ENCODE measurements around the gene CXXC5.

Gene CXXC5

DNA sequence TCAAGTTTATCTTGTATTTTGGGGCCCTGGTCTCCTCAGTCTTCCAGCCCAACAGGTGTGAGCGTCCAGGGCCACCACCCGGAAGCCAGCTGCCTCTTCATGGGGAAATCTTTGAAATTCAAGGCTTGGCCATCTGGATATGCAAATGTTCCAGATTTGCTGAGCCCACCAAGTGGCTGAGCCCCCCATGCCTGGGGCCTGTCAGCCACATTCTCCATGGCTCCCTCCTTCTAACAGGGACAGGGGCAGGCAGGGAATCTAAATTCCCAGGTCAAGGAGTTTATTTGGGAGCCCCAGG lies 14.2 kb upstream of the CXXC5 start:
- WGBS (ENCODE audit: insufficient coverage), result 100% methylated on average over 2 of the region's 2 CpGs
- H3K27ac ChIP-seq (ENCODE audit: insufficient read depth in 1 of 2, low read depth in 1 of 2, low read length in 2 of 2, poor library complexity in 1 of 2, severe bottlenecking in 2 of 2), result no peak overlapping the region
- H3K27me3 ChIP-seq (replicated peaks in 2 of 5; ENCODE audit: control insufficient read depth in 4 of 5, insufficient read depth in 5 of 5, low read length in 4 of 5), result no peaks in the 10 kb centered on the region
- no peak overlapping the region for H3K4me3 ChIP-seq (ENCODE audit: control insufficient read depth in 1 of 7, extremely low read depth in 1 of 7, insufficient read depth in 4 of 7, low read depth in 2 of 7, low read length in 6 of 7)
- H3K9me3 ChIP-seq (ENCODE audit: control extremely low read depth in 1 of 5, control insufficient read depth in 4 of 5, insufficient read depth in 2 of 5, low read depth in 1 of 5, low read length in 4 of 5), result no peaks in the 10 kb centered on the region
- CTCF ChIA-PET, result interaction anchor here (0.5 to 13.9 kb wide), 38 partner anchors 8 to 482 kb away, joined by 3 to 232 read pairs (median 7); partner anchors contain the start of gene CXXC5
- POLR2A ChIA-PET, result interaction anchor here (1.2 to 1.6 kb wide), 2 partner anchors 56 to 131 kb away, joined by 4 to 6 read pairs; no protein-coding TSS in a partner anchor
- peaks cover 9 to 54% (median 42%) of the 10 kb centered on the region in 4 experiments for H3K4me1 ChIP-seq (ENCODE audit: control extremely low read depth in 1 of 4, control insufficient read depth in 4 of 4, insufficient read depth in 4 of 4, low read length in 3 of 4)
- H3K36me3 ChIP-seq (ENCODE audit: control insufficient read depth in 4 of 4, insufficient read depth in 4 of 4, low read length in 3 of 4), result peaks cover 5 to 18% (median 9%) of the 10 kb centered on the region in 4 experiments
- DNase-seq, result no peak

DNA sequence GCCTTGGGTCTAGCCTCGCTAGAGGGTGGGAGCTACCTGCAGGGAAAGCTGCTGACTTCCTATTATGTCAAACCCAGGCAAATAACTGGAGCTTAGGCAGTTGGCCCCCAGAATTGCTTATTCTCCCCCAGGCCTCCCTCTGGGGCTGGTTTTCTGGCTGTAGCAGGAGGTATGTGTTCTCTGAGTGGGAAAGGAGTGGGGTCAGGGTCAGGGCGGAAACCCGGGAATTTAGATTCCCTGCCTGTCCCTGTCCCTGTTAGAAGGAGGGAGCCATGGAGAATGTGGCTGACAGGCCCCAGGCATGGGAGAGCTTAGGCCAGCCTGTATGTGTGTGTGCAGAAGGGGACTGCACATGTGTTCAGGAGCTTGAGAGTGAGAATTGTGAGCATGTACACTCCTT lies 13.6 kb upstream of the CXXC5 start:
- Histone ChIP-seq H3K4me3 (ENCODE audit: control insufficient read depth in 1 of 7, extremely low read depth in 1 of 7, insufficient read depth in 4 of 7, low read depth in 2 of 7, low read length in 6 of 7) (no peak overlapping the region), H3K27ac (ENCODE audit: insufficient read depth in 1 of 2, low read depth in 1 of 2, low read length in 2 of 2, poor library complexity in 1 of 2, severe bottlenecking in 2 of 2) (no peak overlapping the region), H3K27me3 (replicated peaks in 2 of 5; ENCODE audit: control insufficient read depth in 4 of 5, insufficient read depth in 5 of 5, low read length in 4 of 5) (no peaks in the 10 kb centered on the region), H3K36me3 (ENCODE audit: control insufficient read depth in 4 of 4, insufficient read depth in 4 of 4, low read length in 3 of 4) (peaks cover 1 to 12% (median 5%) of the 10 kb centered on the region in 4 experiments), H3K4me1 (ENCODE audit: control extremely low read depth in 1 of 4, control insufficient read depth in 4 of 4, insufficient read depth in 4 of 4, low read length in 3 of 4) (peaks cover 9 to 60% (median 47%) of the 10 kb centered on the region in 4 experiments), H3K9me3 (ENCODE audit: control extremely low read depth in 1 of 5, control insufficient read depth in 4 of 5, insufficient read depth in 2 of 5, low read depth in 1 of 5, low read length in 4 of 5) (no peaks in the 10 kb centered on the region)
- ChIA-PET CTCF (interaction anchor here (0.6 to 13.9 kb wide), 35 partner anchors 9 to 334 kb away, joined by 3 to 232 read pairs (median 7); partner anchors contain the start of gene CXXC5), POLR2A (interaction anchor here (4.9 kb wide), 1 partner anchor 14 kb away, joined by 83 read pairs; the partner anchor contains the start of gene CXXC5)
- no peak for DNase-seq
- WGBS (ENCODE audit: insufficient coverage), result 97% methylated on average over 3 of the region's 3 CpGs

DNA sequence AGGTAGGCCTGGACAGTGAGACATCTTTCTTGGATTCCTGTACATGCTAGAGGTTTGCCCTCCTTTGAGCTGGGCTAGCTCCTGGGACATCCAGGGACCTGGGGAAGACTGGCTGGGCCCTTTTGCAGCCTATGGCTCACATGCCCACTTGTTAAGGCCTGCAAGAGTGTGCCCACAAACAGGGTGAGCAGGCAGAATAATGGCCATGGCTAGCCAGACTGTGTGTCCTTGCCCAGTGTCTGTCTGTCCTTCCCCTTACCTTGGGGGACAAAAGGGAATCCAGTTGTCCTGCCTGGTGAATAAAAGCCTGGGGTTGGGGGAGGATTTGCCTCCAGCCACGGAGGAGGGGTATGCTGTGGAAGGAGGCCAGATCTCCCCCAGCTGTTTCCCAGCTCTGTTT lies 13.0 kb upstream of the CXXC5 start:
- POLR2A ChIA-PET, result interaction anchor here (0.6 to 4.9 kb wide), 10 partner anchors 13 to 112 kb away, joined by 3 to 83 read pairs (median 6); partner anchors contain the start of gene CXXC5
- Histone ChIP-seq H3K4me3 (ENCODE audit: control insufficient read depth in 1 of 7, extremely low read depth in 1 of 7, insufficient read depth in 4 of 7, low read depth in 2 of 7, low read length in 6 of 7) (no peak overlapping the region), H3K4me1 (ENCODE audit: control extremely low read depth in 1 of 4, control insufficient read depth in 4 of 4, insufficient read depth in 4 of 4, low read length in 3 of 4) (peaks cover 9 to 66% (median 51%) of the 10 kb centered on the region in 4 experiments)

DNA sequence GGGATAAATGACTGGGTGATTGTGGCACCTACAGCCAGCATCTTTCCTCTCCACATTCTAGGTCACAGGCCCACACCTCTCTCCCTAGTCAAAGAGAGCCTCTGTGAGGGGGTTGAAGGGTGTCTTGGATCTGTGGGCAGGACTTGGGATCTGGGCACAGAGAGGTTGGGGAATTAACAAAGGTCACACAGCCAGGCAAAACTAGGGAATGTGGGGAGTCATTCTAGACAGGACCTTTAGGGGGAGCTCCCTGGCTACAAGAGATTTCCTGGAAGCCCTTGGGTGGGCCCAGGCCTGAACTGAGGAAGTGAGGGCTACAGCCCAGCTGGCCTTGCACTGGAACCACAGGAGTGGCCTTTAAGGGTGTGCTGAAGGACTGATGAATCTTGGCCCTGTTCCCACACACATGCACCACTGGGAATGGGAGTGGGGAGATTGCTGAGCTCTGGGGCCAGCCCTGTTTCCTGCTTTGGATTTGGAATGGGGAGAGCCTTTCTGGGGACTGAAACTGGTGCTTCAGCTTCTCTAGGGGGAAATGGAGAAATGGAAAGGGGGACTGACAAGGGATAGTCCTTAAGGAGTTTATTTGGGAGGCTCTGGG lies 12.4 kb upstream of the CXXC5 start:
- peak; percentile 62 to 79 (median 72) for DNase-seq
- Histone ChIP-seq H3K4me1 (ENCODE audit: control extremely low read depth in 1 of 4, control insufficient read depth in 4 of 4, insufficient read depth in 4 of 4, low read length in 3 of 4) (peaks cover 9 to 68% (median 51%) of the 10 kb centered on the region in 4 experiments), H3K27me3 (replicated peaks in 2 of 5; ENCODE audit: control insufficient read depth in 4 of 5, insufficient read depth in 5 of 5, low read length in 4 of 5) (no peaks in the 10 kb centered on the region), H3K4me3 (ENCODE audit: control insufficient read depth in 1 of 7, extremely low read depth in 1 of 7, insufficient read depth in 4 of 7, low read depth in 2 of 7, low read length in 6 of 7) (peak overlapping the region in 2 of 7 experiments; percentile 19 to 39), H3K27ac (ENCODE audit: insufficient read depth in 1 of 2, low read depth in 1 of 2, low read length in 2 of 2, poor library complexity in 1 of 2, severe bottlenecking in 2 of 2) (peak overlapping the region in 1 of 2 experiments; percentile 75), H3K9me3 (ENCODE audit: control extremely low read depth in 1 of 5, control insufficient read depth in 4 of 5, insufficient read depth in 2 of 5, low read depth in 1 of 5, low read length in 4 of 5) (no peaks in the 10 kb centered on the region), H3K36me3 (ENCODE audit: control insufficient read depth in 4 of 4, insufficient read depth in 4 of 4, low read length in 3 of 4) (peaks cover 0 to 8% (median 3%) of the 10 kb centered on the region in 4 experiments)
- ChIA-PET CTCF (interaction anchor here (1.0 to 13.9 kb wide), 19 partner anchors 10 to 132 kb away, joined by 3 to 232 read pairs (median 17); partner anchors contain the start of gene CXXC5), POLR2A (interaction anchor here (0.6 to 4.9 kb wide), 11 partner anchors 13 to 111 kb away, joined by 3 to 83 read pairs (median 5); partner anchors contain the start of gene CXXC5)

More for the DNA sequence above, 13.0 kb upstream of the CXXC5 start:
- Histone ChIP-seq H3K27me3 (replicated peaks in 2 of 5; ENCODE audit: control insufficient read depth in 4 of 5, insufficient read depth in 5 of 5, low read length in 4 of 5) (no peaks in the 10 kb centered on the region), H3K9me3 (ENCODE audit: control extremely low read depth in 1 of 5, control insufficient read depth in 4 of 5, insufficient read depth in 2 of 5, low read depth in 1 of 5, low read length in 4 of 5) (no peaks in the 10 kb centered on the region), H3K27ac (ENCODE audit: insufficient read depth in 1 of 2, low read depth in 1 of 2, low read length in 2 of 2, poor library complexity in 1 of 2, severe bottlenecking in 2 of 2) (no peak overlapping the region), H3K36me3 (ENCODE audit: control insufficient read depth in 4 of 4, insufficient read depth in 4 of 4, low read length in 3 of 4) (peaks cover 0 to 8% (median 2%) of the 10 kb centered on the region in 4 experiments)
- 60% methylated on average over 1 of the region's 1 CpG for WGBS (ENCODE audit: insufficient coverage)
- CTCF ChIA-PET, result interaction anchor here (0.6 to 13.9 kb wide), 25 partner anchors 9 to 331 kb away, joined by 3 to 232 read pairs (median 12); partner anchors contain the start of gene CXXC5
- no peak for DNase-seq

DNA sequence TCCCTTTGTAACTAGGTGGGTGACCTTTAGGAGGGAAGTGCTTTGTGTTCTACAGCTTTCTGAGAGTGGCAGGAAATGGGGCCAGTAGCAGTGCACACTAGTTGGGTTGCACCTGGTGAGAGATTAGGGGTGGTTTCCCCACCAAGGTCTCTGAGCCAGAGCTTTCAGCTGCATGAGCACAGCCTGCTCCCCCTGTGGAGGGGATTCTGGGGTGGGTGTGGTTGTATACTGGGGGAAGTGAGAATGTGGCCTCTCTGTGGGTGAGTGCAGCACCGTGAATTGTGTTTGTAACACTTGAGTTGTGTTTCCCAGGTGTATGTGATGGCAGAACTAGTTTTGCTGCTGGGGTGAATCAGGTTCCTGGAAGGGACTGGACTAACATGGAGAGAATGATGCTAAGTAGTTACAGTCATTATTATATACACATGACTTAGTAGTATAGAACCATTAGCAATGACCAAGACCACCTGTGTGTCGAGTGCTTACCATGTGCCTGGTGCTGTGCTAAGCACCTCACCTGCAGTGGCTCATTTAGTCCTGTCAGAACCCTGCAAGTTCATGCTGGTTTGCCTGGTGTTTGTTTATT lies 11.8 kb upstream of the CXXC5 start:
- Histone ChIP-seq H3K36me3 (ENCODE audit: control insufficient read depth in 4 of 4, insufficient read depth in 4 of 4, low read length in 3 of 4) (peaks cover 0 to 8% (median 3%) of the 10 kb centered on the region in 4 experiments), H3K27ac (ENCODE audit: insufficient read depth in 1 of 2, low read depth in 1 of 2, low read length in 2 of 2, poor library complexity in 1 of 2, severe bottlenecking in 2 of 2) (peak overlapping the region in 1 of 2 experiments; percentile 75), H3K9me3 (ENCODE audit: control extremely low read depth in 1 of 5, control insufficient read depth in 4 of 5, insufficient read depth in 2 of 5, low read depth in 1 of 5, low read length in 4 of 5) (no peaks in the 10 kb centered on the region), H3K27me3 (replicated peaks in 2 of 5; ENCODE audit: control insufficient read depth in 4 of 5, insufficient read depth in 5 of 5, low read length in 4 of 5) (no peaks in the 10 kb centered on the region), H3K4me3 (ENCODE audit: control insufficient read depth in 1 of 7, extremely low read depth in 1 of 7, insufficient read depth in 4 of 7, low read depth in 2 of 7, low read length in 6 of 7) (peak overlapping the region in 5 of 7 experiments; percentile 19 to 80 (median 64)), H3K4me1 (ENCODE audit: control extremely low read depth in 1 of 4, control insufficient read depth in 4 of 4, insufficient read depth in 4 of 4, low read length in 3 of 4) (peaks cover 9 to 68% (median 51%) of the 10 kb centered on the region in 4 experiments)
- DNase-seq, result peak; percentile 63 to 94 (median 93)
- 86% methylated on average over 1 of the region's 2 CpGs for WGBS (ENCODE audit: insufficient coverage)
- ChIA-PET CTCF (interaction anchor here (1.0 to 13.9 kb wide), 17 partner anchors 10 to 132 kb away, joined by 3 to 232 read pairs (median 30); partner anchors contain the start of gene CXXC5), POLR2A (interaction anchor here (0.6 to 4.9 kb wide), 11 partner anchors 12 to 74 kb away, joined by 3 to 83 read pairs (median 5); partner anchors contain the start of gene CXXC5)

DNA sequence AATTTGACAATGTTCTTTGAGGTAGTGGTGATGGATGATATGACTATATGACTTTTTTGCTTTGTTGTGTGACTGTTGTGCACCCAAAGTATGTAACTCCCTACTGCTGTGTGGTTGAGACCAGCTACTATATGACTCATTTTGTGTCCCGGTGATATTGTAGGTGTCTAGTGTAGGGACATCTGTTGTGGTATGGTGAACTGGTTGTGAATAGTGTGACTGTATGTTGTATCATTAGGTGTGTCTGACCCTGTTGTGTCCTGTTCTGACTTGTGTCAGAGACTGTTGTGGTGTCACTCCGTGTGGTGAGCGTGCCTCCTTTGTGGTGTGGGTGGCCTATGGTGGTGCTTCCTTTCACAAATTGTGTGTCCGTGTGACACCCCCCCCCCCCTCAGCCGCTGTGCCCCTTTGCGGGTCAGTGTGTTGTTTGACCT lies 11.2 kb upstream of the CXXC5 start:
- DNase-seq, result peak in 2 of 3 donors; percentile 78 to 91
- Histone ChIP-seq H3K27me3 (replicated peaks in 2 of 5; ENCODE audit: control insufficient read depth in 4 of 5, insufficient read depth in 5 of 5, low read length in 4 of 5) (no peaks in the 10 kb centered on the region), H3K27ac (ENCODE audit: insufficient read depth in 1 of 2, low read depth in 1 of 2, low read length in 2 of 2, poor library complexity in 1 of 2, severe bottlenecking in 2 of 2) (peak overlapping the region in 1 of 2 experiments; percentile 75), H3K9me3 (ENCODE audit: control extremely low read depth in 1 of 5, control insufficient read depth in 4 of 5, insufficient read depth in 2 of 5, low read depth in 1 of 5, low read length in 4 of 5) (no peaks in the 10 kb centered on the region), H3K4me3 (ENCODE audit: control insufficient read depth in 1 of 7, extremely low read depth in 1 of 7, insufficient read depth in 4 of 7, low read depth in 2 of 7, low read length in 6 of 7) (peak overlapping the region in 6 of 7 experiments; percentile 55 to 80 (median 63)), H3K4me1 (ENCODE audit: control extremely low read depth in 1 of 4, control insufficient read depth in 4 of 4, insufficient read depth in 4 of 4, low read length in 3 of 4) (peaks cover 9 to 70% (median 51%) of the 10 kb centered on the region in 4 experiments), H3K36me3 (ENCODE audit: control insufficient read depth in 4 of 4, insufficient read depth in 4 of 4, low read length in 3 of 4) (peaks cover 0 to 5% (median 3%) of the 10 kb centered on the region in 4 experiments)
- POLR2A ChIA-PET, result interaction anchor here (1.4 to 4.9 kb wide), 7 partner anchors 11 to 73 kb away, joined by 3 to 83 read pairs (median 22); partner anchors contain the start of gene CXXC5
- WGBS (ENCODE audit: insufficient coverage), result 17% methylated on average over 3 of the region's 6 CpGs
- CTCF ChIA-PET, result interaction anchor here (1.1 to 13.9 kb wide), 12 partner anchors 11 to 131 kb away, joined by 3 to 232 read pairs (median 60); partner anchors contain the start of gene CXXC5
